ENCODE results near the gene TM9SF4. TPM values are rescaled to one million over a fixed set of nuclear protein-coding genes. Genes with fewer than 3 reads are reported as not detected.

The TM9SF4 gene
- total and polyA plus RNA-seq, 2 experiments from 2014 or later = 38.6 to 41.3 TPM

- H3K9me2 ChIP-seq (ENCODE audit: insufficient read depth) = no peaks in the 10 kb centered on the region
- TF ChIP-seq EZH2phosphoT487 (IDR thresholded peaks at IDR 0.05; ENCODE audit: insufficient read depth, low read depth) (no peak), EZH2 (IDR thresholded peaks at IDR 0.05; ENCODE audit: insufficient read depth, poor library complexity, severe bottlenecking) (no peak)
- no peaks in the 10 kb centered on the region for H3K27me3 ChIP-seq (replicated peaks; ENCODE audit: insufficient read depth)
- peaks cover 6% of the 10 kb centered on the region; the same call in 1 of the 2 replicates for H3K79me2 ChIP-seq (ENCODE audit: insufficient read depth)
- no peaks in the 10 kb centered on the region for H3F3A ChIP-seq (ENCODE audit: insufficient read depth)
- no peak overlapping the region for H3K27ac ChIP-seq
- H3K4me3 ChIP-seq = no peak overlapping the region
- no peaks in the 10 kb centered on the region for H3K9me3 ChIP-seq (ENCODE audit: low read depth)
- no peak overlapping the region for H2AFZ ChIP-seq
- in situ Hi-C loops (cut with MboI) = no loop called here
- 94 to 97% methylated on average over 5 of the region's 5 CpGs for WGBS, 2 experiments (ENCODE audit: low coverage in 1 of 2, low lambda C conversion rate in 2 of 2, missing lambda C conversion rate in 2 of 2)
- no peak overlapping the region for H3K4me2 ChIP-seq (ENCODE audit: unreplicated experiment)
- no peaks in the 10 kb centered on the region for H3K4me1 ChIP-seq (ENCODE audit: insufficient read depth)
- H3K9ac ChIP-seq = no peak overlapping the region
- H3K36me3 ChIP-seq (ENCODE audit: low read depth) = peaks cover 31% of the 10 kb centered on the region
- H4K20me1 ChIP-seq (ENCODE audit: insufficient read depth) = no peaks in the 10 kb centered on the region
- DNase-seq = no peak
Observed at GRCh38 chr20:32142088-32142487, 32.6 kb downstream of the TM9SF4 start.

- H3K4me1 ChIP-seq (ENCODE audit: insufficient read depth) = no peaks in the 10 kb centered on the region
- H3K27ac ChIP-seq = no peak overlapping the region
- in situ Hi-C loops (cut with MboI) = no loop called here
- peaks cover 4% of the 10 kb centered on the region; the same call in 1 of the 2 replicates for H3K79me2 ChIP-seq (ENCODE audit: insufficient read depth)
- H3K9me2 ChIP-seq (ENCODE audit: insufficient read depth) = no peaks in the 10 kb centered on the region
- H3K9me3 ChIP-seq (ENCODE audit: low read depth) = no peaks in the 10 kb centered on the region
- DNase-seq = no peak
- WGBS, 2 experiments (ENCODE audit: low coverage in 1 of 2, low lambda C conversion rate in 2 of 2, missing lambda C conversion rate in 2 of 2) = 92 to 97% methylated on average over 13 to 15 of the region's 15 CpGs
- no peaks in the 10 kb centered on the region for H3K27me3 ChIP-seq (replicated peaks; ENCODE audit: insufficient read depth)
- H3F3A ChIP-seq (ENCODE audit: insufficient read depth) = no peaks in the 10 kb centered on the region
- peaks cover 32% of the 10 kb centered on the region for H3K36me3 ChIP-seq (ENCODE audit: low read depth)
- no peaks in the 10 kb centered on the region for H4K20me1 ChIP-seq (ENCODE audit: insufficient read depth)
- H3K4me2 ChIP-seq (ENCODE audit: unreplicated experiment) = no peak overlapping the region
- TF ChIP-seq EZH2 (IDR thresholded peaks at IDR 0.05; ENCODE audit: insufficient read depth, poor library complexity, severe bottlenecking) (no peak), EZH2phosphoT487 (IDR thresholded peaks at IDR 0.05; ENCODE audit: insufficient read depth, low read depth) (no peak)
- no peak overlapping the region for H2AFZ ChIP-seq
- H3K4me3 ChIP-seq = no peak overlapping the region
- H3K9ac ChIP-seq = no peak overlapping the region
Observed at GRCh38 chr20:32142991-32143390, 33.5 kb downstream of the TM9SF4 start.

- H3K9me3 ChIP-seq (ENCODE audit: low read depth) = no peaks in the 10 kb centered on the region
- in situ Hi-C loops (cut with MboI) = no loop called here
- no peak for DNase-seq
- no peaks in the 10 kb centered on the region for H3K9me2 ChIP-seq (ENCODE audit: insufficient read depth)
- H3K79me2 ChIP-seq (ENCODE audit: insufficient read depth) = no peaks in the 10 kb centered on the region
- WGBS, 2 experiments (ENCODE audit: low coverage in 1 of 2, low lambda C conversion rate in 2 of 2, missing lambda C conversion rate in 2 of 2) = 92 to 95% methylated on average over 8 of the region's 8 CpGs
- peaks cover 34% of the 10 kb centered on the region for H3K36me3 ChIP-seq (ENCODE audit: low read depth)
- no peak overlapping the region for H3K27ac ChIP-seq
- no peaks in the 10 kb centered on the region for H4K20me1 ChIP-seq (ENCODE audit: insufficient read depth)
- H3K4me2 ChIP-seq (ENCODE audit: unreplicated experiment) = no peak overlapping the region
- no peaks in the 10 kb centered on the region for H3K27me3 ChIP-seq (replicated peaks; ENCODE audit: insufficient read depth)
- no peak for TF ChIP-seq EZH2 (IDR thresholded peaks at IDR 0.05; ENCODE audit: insufficient read depth, poor library complexity, severe bottlenecking)
- H3K4me1 ChIP-seq (ENCODE audit: insufficient read depth) = no peaks in the 10 kb centered on the region
- no peak overlapping the region for H3K9ac ChIP-seq
- no peak overlapping the region for H2AFZ ChIP-seq
- no peak overlapping the region for H3K4me3 ChIP-seq
- no peaks in the 10 kb centered on the region for H3F3A ChIP-seq (ENCODE audit: insufficient read depth)
Observed at GRCh38 chr20:32144898-32145662, 35.6 kb downstream of the TM9SF4 start.

GRCh38 chr20:32149566-32150170 is 40.2 kb downstream of the TM9SF4 start:
- no peaks in the 10 kb centered on the region for H3F3A ChIP-seq (ENCODE audit: insufficient read depth)
- H3K27ac ChIP-seq = no peak overlapping the region
- H3K9me3 ChIP-seq (ENCODE audit: low read depth) = no peaks in the 10 kb centered on the region
- H3K9me2 ChIP-seq (ENCODE audit: insufficient read depth) = no peaks in the 10 kb centered on the region
- TF ChIP-seq EZH2phosphoT487 (IDR thresholded peaks at IDR 0.05; ENCODE audit: insufficient read depth, low read depth) = no peak
- no peak for TF ChIP-seq EZH2 (IDR thresholded peaks at IDR 0.05; ENCODE audit: insufficient read depth, poor library complexity, severe bottlenecking)
- H3K4me1 ChIP-seq (ENCODE audit: insufficient read depth) = no peaks in the 10 kb centered on the region
- in situ Hi-C loops (cut with MboI) = no loop called here
- no peak for DNase-seq
- no peak overlapping the region for H2AFZ ChIP-seq
- WGBS, 2 experiments (ENCODE audit: low coverage in 1 of 2, low lambda C conversion rate in 2 of 2, missing lambda C conversion rate in 2 of 2) = 53 to 71% methylated on average over 6 to 8 of the region's 8 CpGs
- no peaks in the 10 kb centered on the region for H3K27me3 ChIP-seq (replicated peaks; ENCODE audit: insufficient read depth)
- no peak overlapping the region for H3K4me2 ChIP-seq (ENCODE audit: unreplicated experiment)
- peaks cover 46% of the 10 kb centered on the region for H3K36me3 ChIP-seq (ENCODE audit: low read depth)
- H4K20me1 ChIP-seq (ENCODE audit: insufficient read depth) = no peaks in the 10 kb centered on the region
- H3K9ac ChIP-seq = no peak overlapping the region
- H3K4me3 ChIP-seq = no peak overlapping the region
- no peaks in the 10 kb centered on the region for H3K79me2 ChIP-seq (ENCODE audit: insufficient read depth)
